K562 (cell line): ENCODE data around the gene SGSM2. TPM values are rescaled to one million over a fixed set of nuclear protein-coding genes. Genes with fewer than 3 reads are reported as not detected.

ENCODE experiments used
- ATF7 ChIP-seq: fragments of 450-650 bp; IDR thresholded peaks from 2 replicates; pipeline ENCODE4 v1.7.1; 2014; ENCODE audit warnings: mild to moderate bottlenecking, moderate library complexity
- CCNT2 ChIP-seq: IDR thresholded peaks from 2 replicates; pipeline ENCODE4 v1.6.1; 2011; ENCODE audit warnings: borderline replicate concordance, low read depth, mild to moderate bottlenecking, moderate library complexity, mixed read lengths, low read length; ENCODE audit not compliant: insufficient read length; ENCODE audit errors: extremely low read depth
- MTA3 ChIP-seq: fragments of 450-650 bp; formaldehyde crosslinking; IDR thresholded peaks from 2 replicates; pipeline ENCODE4 v1.6.1; 2017; ENCODE audit warnings: mild to moderate bottlenecking, borderline replicate concordance
- PML ChIP-seq: IDR thresholded peaks from 2 replicates; pipeline ENCODE4 v1.6.1; 2012; ENCODE audit warnings: low read length, inconsistent platforms
- POLR2B ChIP-seq: fragments of 450-650 bp; IDR thresholded peaks from 2 replicates; pipeline ENCODE4 v1.6.1; 2018; ENCODE audit warnings: low read depth; ENCODE audit not compliant: partially characterized antibody
- POLR2G ChIP-seq: fragments of 200-400 bp; formaldehyde crosslinking; IDR thresholded peaks from 2 replicates; pipeline ENCODE4 v1.6.1; 2017; ENCODE audit warnings: low read depth, mild to moderate bottlenecking, antibody characterized with exemption, low read length, moderate library complexity
- SRSF7 ChIP-seq: fragments of 200-400 bp; formaldehyde crosslinking; optimal IDR thresholded peaks from 2 replicates; pipeline ENCODE3; 2017; ENCODE audit warnings: mild to moderate bottlenecking, low read depth, low read length
- TBL1XR1 ChIP-seq, 2 experiments: IDR thresholded peaks; 2 replicates each; pipeline ENCODE4 v1.6.1; 2012; ENCODE audit warnings: improper control_type of control experiment in 2 of 2, low read length in 2 of 2, mild to moderate bottlenecking in 1 of 2
- XRCC4 ChIP-seq: IDR thresholded peaks from one replicate; pipeline ENCODE4 v1.6.1; 2011; ENCODE audit not compliant: insufficient read depth, insufficient read length; ENCODE audit errors: extremely low read depth
- YY1 ChIP-seq, 3 experiments: IDR thresholded peaks; 2 replicates each; pipeline ENCODE4 v1.6.1; 2011; ENCODE audit warnings: low read length in 2 of 3, mild to moderate bottlenecking in 2 of 3, moderate library complexity in 2 of 3, borderline replicate concordance in 1 of 3, control low read depth in 1 of 3, low read depth in 1 of 3; ENCODE audit not compliant: insufficient read depth in 3 of 3, insufficient replicate concordance in 2 of 3, control insufficient read depth in 1 of 3, insufficient read length in 1 of 3; ENCODE audit errors: extremely low read depth in 1 of 3
- polyA plus RNA-seq, 8 experiments: library from polyadenylated mRNA; depleted of rRNA in 4 of 8; stranded (reverse) in 5 of 8; unstranded in 3 of 8; fragments of >200 nt; fragmentation: Nextera tagmentation in 2 of 8; fragmentation: Illumina TruSeq in 1 of 8; extraction: Ambion mirVana in 2 of 8; extraction: Trizol in 1 of 8; gene quantifications; 2 replicates each; pipeline versions ENCODE4 v1.2.1 to v1.2.3, GENCODE V29; 2011 to 2014; ENCODE audit warnings: inconsistent platforms in 1 of 8, missing spikeins in 1 of 8
- total RNA-seq, 7 experiments: library from RNA; depleted of rRNA in 6 of 7; stranded (reverse); fragments of >200 nt in 6 of 7; fragmentation: Illumina TruSeq in 2 of 7; extraction: Trizol in 2 of 7; gene quantifications; 2 replicates each; pipeline versions ENCODE4 v1.2.1 to v1.2.3, GENCODE V29; 2011 to 2021; ENCODE audit warnings: low replicate concordance in 1 of 7
- TF ChIP-seq, protein P1 (sequence below): sonication (generic); formaldehyde crosslinking; IDR thresholded peaks from 2 replicates; pipeline ENCODE4 v1.8.0; 2023; ENCODE audit warnings: missing genetic modification reagents, mild to moderate bottlenecking, borderline replicate concordance
- TF ChIP-seq, protein P2 (sequence below), 2 experiments: fragments of 450-650 bp; conservative IDR thresholded peaks; 2 replicates each; pipeline ENCODE4 v1.6.1; 2017; ENCODE audit warnings: mild to moderate bottlenecking in 2 of 2, moderate library complexity in 2 of 2
- TF ChIP-seq, protein P3 (sequence below): sonication (generic); formaldehyde crosslinking; IDR thresholded peaks from 2 replicates; pipeline ENCODE4 v1.8.0; 2022; ENCODE audit warnings: mild to moderate bottlenecking, missing genetic modification reagents

Gene SGSM2
- total and polyA plus RNA-seq, 9 of the 15 experiments (the other 6 are each of a cell fraction or from before 2014, with no cell fraction given) = 0.20 to 26.3 (median 14.8) TPM

DNA sequence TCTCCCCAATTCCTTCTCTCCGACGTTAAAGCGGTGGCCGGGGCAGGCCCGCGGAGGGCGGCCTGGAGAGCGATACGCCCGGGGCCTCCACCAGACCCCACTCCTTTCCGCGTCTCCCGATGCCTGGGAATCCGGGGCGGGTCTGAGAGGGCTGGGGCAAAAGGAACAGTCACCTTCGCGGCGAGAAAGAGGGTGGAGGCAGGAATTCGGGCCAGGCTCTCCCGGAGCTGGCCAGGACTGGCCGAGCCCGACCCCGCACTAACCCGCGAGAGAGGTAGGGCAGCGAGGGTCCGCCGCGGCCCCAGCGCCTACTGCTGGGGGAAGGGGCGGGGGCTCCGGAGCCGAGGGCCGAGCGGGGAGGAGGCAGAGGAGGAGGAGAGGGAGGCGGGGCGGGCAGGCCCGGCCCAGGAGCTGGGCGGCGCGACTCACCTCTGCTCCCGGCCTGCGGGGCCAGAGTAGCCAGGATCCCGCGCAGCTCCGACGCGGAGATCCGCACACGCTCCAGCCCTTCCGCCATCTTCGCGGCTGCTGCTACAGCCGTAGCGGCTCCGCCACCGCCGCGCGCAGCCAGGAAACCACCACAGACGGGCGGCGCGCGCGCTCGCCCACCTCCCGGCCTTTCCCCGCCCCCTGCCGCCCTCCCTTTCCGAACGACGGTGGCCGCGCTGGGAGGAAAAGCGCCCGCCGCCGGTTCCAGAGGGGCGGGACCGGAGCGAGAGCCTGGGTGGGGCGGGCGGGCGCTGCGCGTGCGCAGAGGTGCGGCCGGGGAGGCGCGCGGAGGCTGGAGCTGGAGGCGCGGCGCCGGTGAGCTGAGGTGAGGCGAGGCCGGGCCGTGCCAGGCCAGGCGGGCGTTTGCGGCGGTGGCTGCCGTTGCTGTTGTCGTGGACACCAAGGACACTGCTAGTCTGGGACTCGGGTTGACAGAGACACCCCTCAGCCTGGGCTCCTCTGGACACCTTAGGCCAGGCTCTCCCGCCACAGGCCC, 33.8 kb upstream of the SGSM2 start, which contains the start of the genes SMG6 and SRR (continued):
- TF ChIP-seq PML = no peak
- TF ChIP-seq CCNT2 = no peak
- TF ChIP-seq ATF7 = no peak; the same call in 1 of the 2 replicates
- TF ChIP-seq MTA3 = peak; percentile 74; the same call in 1 of the 2 replicates
- peak; percentile 89 for TF ChIP-seq POLR2G
- peak in 2 of 3 experiments; percentile 83 to 84 for TF ChIP-seq YY1 (IDR thresholded peaks at IDR 0.05; ENCODE audit: borderline replicate concordance in 1 of 3, control insufficient read depth in 1 of 3, extremely low read depth in 1 of 3, insufficient read depth in 3 of 3, insufficient read length in 1 of 3, insufficient replicate concordance in 2 of 3, low read depth in 1 of 3, low read length in 2 of 3)
- TF ChIP-seq SRSF7 = no peak
- TF ChIP-seq, protein P1, sequence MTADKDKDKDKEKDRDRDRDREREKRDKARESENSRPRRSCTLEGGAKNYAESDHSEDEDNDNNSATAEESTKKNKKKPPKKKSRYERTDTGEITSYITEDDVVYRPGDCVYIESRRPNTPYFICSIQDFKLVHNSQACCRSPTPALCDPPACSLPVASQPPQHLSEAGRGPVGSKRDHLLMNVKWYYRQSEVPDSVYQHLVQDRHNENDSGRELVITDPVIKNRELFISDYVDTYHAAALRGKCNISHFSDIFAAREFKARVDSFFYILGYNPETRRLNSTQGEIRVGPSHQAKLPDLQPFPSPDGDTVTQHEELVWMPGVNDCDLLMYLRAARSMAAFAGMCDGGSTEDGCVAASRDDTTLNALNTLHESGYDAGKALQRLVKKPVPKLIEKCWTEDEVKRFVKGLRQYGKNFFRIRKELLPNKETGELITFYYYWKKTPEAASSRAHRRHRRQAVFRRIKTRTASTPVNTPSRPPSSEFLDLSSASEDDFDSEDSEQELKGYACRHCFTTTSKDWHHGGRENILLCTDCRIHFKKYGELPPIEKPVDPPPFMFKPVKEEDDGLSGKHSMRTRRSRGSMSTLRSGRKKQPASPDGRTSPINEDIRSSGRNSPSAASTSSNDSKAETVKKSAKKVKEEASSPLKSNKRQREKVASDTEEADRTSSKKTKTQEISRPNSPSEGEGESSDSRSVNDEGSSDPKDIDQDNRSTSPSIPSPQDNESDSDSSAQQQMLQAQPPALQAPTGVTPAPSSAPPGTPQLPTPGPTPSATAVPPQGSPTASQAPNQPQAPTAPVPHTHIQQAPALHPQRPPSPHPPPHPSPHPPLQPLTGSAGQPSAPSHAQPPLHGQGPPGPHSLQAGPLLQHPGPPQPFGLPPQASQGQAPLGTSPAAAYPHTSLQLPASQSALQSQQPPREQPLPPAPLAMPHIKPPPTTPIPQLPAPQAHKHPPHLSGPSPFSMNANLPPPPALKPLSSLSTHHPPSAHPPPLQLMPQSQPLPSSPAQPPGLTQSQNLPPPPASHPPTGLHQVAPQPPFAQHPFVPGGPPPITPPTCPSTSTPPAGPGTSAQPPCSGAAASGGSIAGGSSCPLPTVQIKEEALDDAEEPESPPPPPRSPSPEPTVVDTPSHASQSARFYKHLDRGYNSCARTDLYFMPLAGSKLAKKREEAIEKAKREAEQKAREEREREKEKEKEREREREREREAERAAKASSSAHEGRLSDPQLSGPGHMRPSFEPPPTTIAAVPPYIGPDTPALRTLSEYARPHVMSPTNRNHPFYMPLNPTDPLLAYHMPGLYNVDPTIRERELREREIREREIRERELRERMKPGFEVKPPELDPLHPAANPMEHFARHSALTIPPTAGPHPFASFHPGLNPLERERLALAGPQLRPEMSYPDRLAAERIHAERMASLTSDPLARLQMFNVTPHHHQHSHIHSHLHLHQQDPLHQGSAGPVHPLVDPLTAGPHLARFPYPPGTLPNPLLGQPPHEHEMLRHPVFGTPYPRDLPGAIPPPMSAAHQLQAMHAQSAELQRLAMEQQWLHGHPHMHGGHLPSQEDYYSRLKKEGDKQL = no peak
- no peak for TF ChIP-seq TBL1XR1 (IDR thresholded peaks at IDR 0.05; ENCODE audit: low read length in 2 of 2)
- TF ChIP-seq, protein P2, sequence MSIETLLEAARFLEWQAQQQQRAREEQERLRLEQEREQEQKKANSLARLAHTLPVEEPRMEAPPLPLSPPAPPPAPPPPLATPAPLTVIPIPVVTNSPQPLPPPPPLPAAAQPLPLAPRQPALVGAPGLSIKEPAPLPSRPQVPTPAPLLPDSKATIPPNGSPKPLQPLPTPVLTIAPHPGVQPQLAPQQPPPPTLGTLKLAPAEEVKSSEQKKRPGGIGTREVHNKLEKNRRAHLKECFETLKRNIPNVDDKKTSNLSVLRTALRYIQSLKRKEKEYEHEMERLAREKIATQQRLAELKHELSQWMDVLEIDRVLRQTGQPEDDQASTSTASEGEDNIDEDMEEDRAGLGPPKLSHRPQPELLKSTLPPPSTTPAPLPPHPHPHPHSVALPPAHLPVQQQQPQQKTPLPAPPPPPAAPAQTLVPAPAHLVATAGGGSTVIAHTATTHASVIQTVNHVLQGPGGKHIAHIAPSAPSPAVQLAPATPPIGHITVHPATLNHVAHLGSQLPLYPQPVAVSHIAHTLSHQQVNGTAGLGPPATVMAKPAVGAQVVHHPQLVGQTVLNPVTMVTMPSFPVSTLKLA (conservative IDR thresholded peaks at IDR 0.05) = peak in 1 of 2 experiments; percentile 67; a peak in 1 of 4 replicates
- no peak for TF ChIP-seq XRCC4
- TF ChIP-seq POLR2B = peak; percentile 69
- TF ChIP-seq, protein P3, sequence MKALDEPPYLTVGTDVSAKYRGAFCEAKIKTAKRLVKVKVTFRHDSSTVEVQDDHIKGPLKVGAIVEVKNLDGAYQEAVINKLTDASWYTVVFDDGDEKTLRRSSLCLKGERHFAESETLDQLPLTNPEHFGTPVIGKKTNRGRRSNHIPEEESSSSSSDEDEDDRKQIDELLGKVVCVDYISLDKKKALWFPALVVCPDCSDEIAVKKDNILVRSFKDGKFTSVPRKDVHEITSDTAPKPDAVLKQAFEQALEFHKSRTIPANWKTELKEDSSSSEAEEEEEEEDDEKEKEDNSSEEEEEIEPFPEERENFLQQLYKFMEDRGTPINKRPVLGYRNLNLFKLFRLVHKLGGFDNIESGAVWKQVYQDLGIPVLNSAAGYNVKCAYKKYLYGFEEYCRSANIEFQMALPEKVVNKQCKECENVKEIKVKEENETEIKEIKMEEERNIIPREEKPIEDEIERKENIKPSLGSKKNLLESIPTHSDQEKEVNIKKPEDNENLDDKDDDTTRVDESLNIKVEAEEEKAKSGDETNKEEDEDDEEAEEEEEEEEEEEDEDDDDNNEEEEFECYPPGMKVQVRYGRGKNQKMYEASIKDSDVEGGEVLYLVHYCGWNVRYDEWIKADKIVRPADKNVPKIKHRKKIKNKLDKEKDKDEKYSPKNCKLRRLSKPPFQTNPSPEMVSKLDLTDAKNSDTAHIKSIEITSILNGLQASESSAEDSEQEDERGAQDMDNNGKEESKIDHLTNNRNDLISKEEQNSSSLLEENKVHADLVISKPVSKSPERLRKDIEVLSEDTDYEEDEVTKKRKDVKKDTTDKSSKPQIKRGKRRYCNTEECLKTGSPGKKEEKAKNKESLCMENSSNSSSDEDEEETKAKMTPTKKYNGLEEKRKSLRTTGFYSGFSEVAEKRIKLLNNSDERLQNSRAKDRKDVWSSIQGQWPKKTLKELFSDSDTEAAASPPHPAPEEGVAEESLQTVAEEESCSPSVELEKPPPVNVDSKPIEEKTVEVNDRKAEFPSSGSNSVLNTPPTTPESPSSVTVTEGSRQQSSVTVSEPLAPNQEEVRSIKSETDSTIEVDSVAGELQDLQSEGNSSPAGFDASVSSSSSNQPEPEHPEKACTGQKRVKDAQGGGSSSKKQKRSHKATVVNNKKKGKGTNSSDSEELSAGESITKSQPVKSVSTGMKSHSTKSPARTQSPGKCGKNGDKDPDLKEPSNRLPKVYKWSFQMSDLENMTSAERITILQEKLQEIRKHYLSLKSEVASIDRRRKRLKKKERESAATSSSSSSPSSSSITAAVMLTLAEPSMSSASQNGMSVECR = peak; percentile 28; the same call in 1 of the 2 replicates
